HL-60/S4 (cell line): ENCODE data around the gene OGFOD1.

ENCODE experiments used
- in situ Hi-C: fragments of 300-500 bp; cut with MboI; formaldehyde crosslinking; loops from 2 replicates; pipeline ENCODE4 v1.14.3; 2022; ENCODE audit warnings: low sequenced_read_pairs

Gene OGFOD1

GRCh38 chr16:56519459-56520250 lies 68.3 kb downstream of the OGFOD1 start, which contains the start of gene BBS2:
Gene BBS2, minus strand, starts transcription at chr16:56520024. Its CDS starts 162 bp downstream, at chr16:56519862.
- in situ Hi-C loops: loop anchor here (25.0 kb wide), 1 partner anchor 93 kb away; the partner anchor contains the start of gene MT2A

- in situ Hi-C loops: loop anchor here (25.0 kb wide), 1 partner anchor 92 kb away; the partner anchor contains the start of gene MT2A
Measured at GRCh38 chr16:56520251-56520577, 68.9 kb downstream of the OGFOD1 start.

- in situ Hi-C loops: no loop called here
Measured at GRCh38 chr16:56525236-56525635, 73.9 kb downstream of the OGFOD1 start.
